GM21526 (cell line): ENCODE data around the gene MKRN1.
"Not testable (repeated sequence)": the region's sequence is repeated elsewhere in the genome, so short reads cannot be mapped to it uniquely, and the experiment has no call there.

Source experiments
- ATAC-seq: cut with Tn5 transposase; IDR thresholded peaks from one replicate; pipeline ENCODE4 v1.9.1; 2021; ENCODE audit warnings: moderate library complexity; ENCODE audit not compliant: unreplicated experiment, low FRiP score

Gene MKRN1

GRCh38 chr7:140485500-140486265 is 6.4 kb upstream of the MKRN1 start:
- no peak for ATAC-seq

- no peak for ATAC-seq
Observed at GRCh38 chr7:140484951-140485499, 5.7 kb upstream of the MKRN1 start.

- ATAC-seq, result no peak
Observed at GRCh38 chr7:140484479-140484878, 5.2 kb upstream of the MKRN1 start.

- peak; percentile 11 for ATAC-seq
Observed at GRCh38 chr7:140479739-140480084, 407 bp upstream of the MKRN1 start.

GRCh38 chr7:140478246-140479061 is 851 bp downstream of the MKRN1 start:
- ATAC-seq, result peak; percentile 27

- ATAC-seq, result no peak
Observed at GRCh38 chr7:140476698-140477261, 2.5 kb downstream of the MKRN1 start.

- no peak for ATAC-seq
Observed at GRCh38 chr7:140475747-140476333, 3.5 kb downstream of the MKRN1 start.

GRCh38 chr7:140463111-140463510 is 16.2 kb downstream of the MKRN1 start:
- no peak for ATAC-seq

- no peak for ATAC-seq
Observed at GRCh38 chr7:140458916-140459315, 20.4 kb downstream of the MKRN1 start.

- ATAC-seq, result no peak
Observed at GRCh38 chr7:140458201-140458600, 21.1 kb downstream of the MKRN1 start.

- ATAC-seq, result no peak
Observed at GRCh38 chr7:140456551-140457051, 22.7 kb downstream of the MKRN1 start.

- ATAC-seq, result no peak
Observed at GRCh38 chr7:140455743-140456142, 23.6 kb downstream of the MKRN1 start.

- no peak for ATAC-seq
Observed at GRCh38 chr7:140454657-140455015, 24.7 kb downstream of the MKRN1 start.

- ATAC-seq, result not testable (repeated sequence)
Observed at GRCh38 chr7:140453785-140454656, 25.3 kb downstream of the MKRN1 start.

GRCh38 chr7:140453273-140453672 is 26.0 kb downstream of the MKRN1 start:
- no peak for ATAC-seq

GRCh38 chr7:140451716-140452115 is 27.6 kb downstream of the MKRN1 start:
- no peak for ATAC-seq

GRCh38 chr7:140448781-140449480 is 30.4 kb downstream of the MKRN1 start:
- ATAC-seq, result no peak

GRCh38 chr7:140447841-140448240 is 31.5 kb downstream of the MKRN1 start:
- ATAC-seq, result no peak

- no peak for ATAC-seq
Observed at GRCh38 chr7:140446467-140446866, 32.8 kb downstream of the MKRN1 start.
